DND-41 (cell line): ENCODE data around the gene BICRAL.
"Not testable (repeated sequence)": the region's sequence is repeated elsewhere in the genome, so short reads cannot be mapped to it uniquely, and the experiment has no call there.

Experiments used
- ATAC-seq: fragments of 200-7000 bp; cut with Tn5 transposase; 3 replicates; pipeline ENCODE4 v1.9.1; 2021; ENCODE audit warnings: low read depth; ENCODE audit not compliant: insufficient read depth
- DNase-seq: peaks from one replicate; pipeline ENCODE4 v3.0.0-alpha.2; 2020
- H2AFZ ChIP-seq: 2 replicates; pipeline ENCODE4 v1.6.0; 2012; ENCODE audit warnings: low read depth, low read length
- H3K27ac ChIP-seq: 2 replicates; pipeline ENCODE4 v1.5.1; 2012; ENCODE audit warnings: low read length, inconsistent platforms
- H3K27me3 ChIP-seq: fragments of 200-600 bp; sonication (generic); 2 replicates; pipeline ENCODE4 v1.6.0; 2012; ENCODE audit warnings: low read length, mild to moderate bottlenecking, inconsistent platforms; ENCODE audit not compliant: insufficient read depth, poor library complexity
- H3K36me3 ChIP-seq: 2 replicates; pipeline ENCODE4 v1.5.1; 2012; ENCODE audit warnings: low read length, inconsistent platforms; ENCODE audit not compliant: insufficient read depth
- H3K4me1 ChIP-seq: 2 replicates; pipeline ENCODE4 v1.5.1; 2012; ENCODE audit warnings: mild to moderate bottlenecking, low read length; ENCODE audit not compliant: insufficient read depth
- H3K4me2 ChIP-seq: 2 replicates; pipeline ENCODE4 v1.6.0; 2012; ENCODE audit warnings: mild to moderate bottlenecking, moderate library complexity, low read length, inconsistent platforms; ENCODE audit not compliant: insufficient read depth
- H3K4me3 ChIP-seq, 2 experiments: fragments of 200-600 bp in 1 of 2; shearing (Covaris generic) in 1 of 2; 2 replicates each; pipeline ENCODE4 v1.5.1; 2012 to 2016; ENCODE audit warnings: inconsistent platforms in 2 of 2, low read length in 2 of 2, mild to moderate bottlenecking in 2 of 2, low read depth in 1 of 2, moderate library complexity in 1 of 2
- H3K79me2 ChIP-seq: 2 replicates; pipeline ENCODE4 v1.6.0; 2012; ENCODE audit warnings: low read length, inconsistent platforms; ENCODE audit not compliant: insufficient read depth
- H3K9ac ChIP-seq: 2 replicates; pipeline ENCODE4 v1.6.0; 2012; ENCODE audit warnings: low read depth, mild to moderate bottlenecking, inconsistent platforms, low read length, moderate library complexity
- H3K9me3 ChIP-seq: 2 replicates; pipeline ENCODE4 v1.5.1; 2012; ENCODE audit warnings: low read length, moderate library complexity, mild to moderate bottlenecking, inconsistent platforms; ENCODE audit not compliant: insufficient read depth, severe bottlenecking
- H4K20me1 ChIP-seq: 2 replicates; pipeline ENCODE4 v1.6.0; 2012; ENCODE audit warnings: low read length; ENCODE audit not compliant: insufficient read depth
- CTCF ChIP-seq: IDR thresholded peaks from 2 replicates; pipeline ENCODE4 v1.5.1; 2012; ENCODE audit warnings: borderline replicate concordance, low read length, moderate library complexity, mild to moderate bottlenecking; ENCODE audit not compliant: poor library complexity, severe bottlenecking; ENCODE audit errors: extremely low read depth
- EZH2 ChIP-seq: IDR thresholded peaks from 3 replicates; pipeline ENCODE4 v1.6.1; 2012; ENCODE audit warnings: borderline replicate concordance, low read depth, mild to moderate bottlenecking, moderate library complexity, low read length, inconsistent platforms; ENCODE audit not compliant: severe bottlenecking

Gene BICRAL

GRCh38 chr6:42813906-42814444, 32.1 kb downstream of the BICRAL start:
- Histone ChIP-seq H3K36me3 (peaks cover 6% of the 10 kb centered on the region; the same call in 1 of the 2 replicates), H3K4me2 (no peak overlapping the region), H3K27ac (no peak overlapping the region), H3K9ac (no peak overlapping the region), H2AFZ (no peak overlapping the region), H3K9me3 (no peaks in the 10 kb centered on the region), H3K4me3 (no peak overlapping the region), H3K79me2 (no peaks in the 10 kb centered on the region), H4K20me1 (no peaks in the 10 kb centered on the region), H3K27me3 (no peaks in the 10 kb centered on the region), H3K4me1 (no peaks in the 10 kb centered on the region)
- DNase-seq (no peak), ATAC-seq (no peak)
- TF ChIP-seq EZH2: no peak
- no peak for TF ChIP-seq CTCF

- not testable (repeated sequence) for H3K4me2 ChIP-seq, H3K9ac ChIP-seq, H3K27ac ChIP-seq, H3K27me3 ChIP-seq, ATAC-seq, H4K20me1 ChIP-seq, H2AFZ ChIP-seq, DNase-seq, H3K9me3 ChIP-seq, H3K36me3 ChIP-seq, H3K79me2 ChIP-seq, H3K4me3 ChIP-seq, H3K4me1 ChIP-seq
Observed at GRCh38 chr6:42815726-42816125, 33.9 kb downstream of the BICRAL start.

- ATAC-seq: no peak
- H3K9ac ChIP-seq: no peak overlapping the region
- H3K36me3 ChIP-seq: peaks cover 6% of the 10 kb centered on the region; the same call in 1 of the 2 replicates
- H3K4me2 ChIP-seq: no peak overlapping the region
- no peaks in the 10 kb centered on the region for H3K9me3 ChIP-seq
- H3K4me3 ChIP-seq: no peak overlapping the region
- no peaks in the 10 kb centered on the region for H3K27me3 ChIP-seq
- no peak overlapping the region for H2AFZ ChIP-seq
- H3K27ac ChIP-seq: no peak overlapping the region
- no peaks in the 10 kb centered on the region for H3K4me1 ChIP-seq
- DNase-seq: no peak
- no peaks in the 10 kb centered on the region for H3K79me2 ChIP-seq
- no peaks in the 10 kb centered on the region for H4K20me1 ChIP-seq
- TF ChIP-seq CTCF (no peak), EZH2 (no peak)
Observed at GRCh38 chr6:42817907-42818306, 36.1 kb downstream of the BICRAL start.

- Histone ChIP-seq H3K4me3 (no peak overlapping the region), H3K4me2 (no peak overlapping the region), H3K27ac (no peak overlapping the region), H2AFZ (no peak overlapping the region), H3K79me2 (no peaks in the 10 kb centered on the region), H4K20me1 (no peaks in the 10 kb centered on the region), H3K9me3 (no peaks in the 10 kb centered on the region), H3K36me3 (peaks cover 11% of the 10 kb centered on the region; the same call in 1 of the 2 replicates), H3K27me3 (no peaks in the 10 kb centered on the region), H3K9ac (no peak overlapping the region), H3K4me1 (no peaks in the 10 kb centered on the region)
- no peak for DNase-seq
- no peak for ATAC-seq
- TF ChIP-seq CTCF (no peak), EZH2 (no peak)
Observed at GRCh38 chr6:42818416-42818815, 36.6 kb downstream of the BICRAL start.
